ENCODE data around the gene DEF6.

Gene DEF6

DNA sequence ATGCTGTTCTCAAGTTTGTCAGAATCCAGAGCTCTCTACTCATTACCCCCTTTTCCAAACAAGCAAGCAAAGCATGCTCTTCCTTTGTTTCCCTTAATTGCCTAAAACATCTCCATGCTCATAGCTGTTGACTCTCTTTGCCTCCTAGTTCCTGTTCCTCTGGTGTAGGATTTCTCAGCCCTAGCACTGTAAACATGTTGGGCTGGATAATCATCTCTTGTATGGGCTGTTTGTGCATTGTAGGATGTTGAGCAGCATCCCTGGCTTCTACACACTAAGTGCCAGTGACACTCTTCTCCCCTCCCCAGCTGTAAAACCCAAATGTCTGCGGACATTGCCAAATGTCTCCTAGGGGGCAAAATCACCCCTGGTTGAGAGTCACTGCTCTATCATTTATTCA, 58.8 kb downstream of the DEF6 start:
- no peaks in the 10 kb centered on the region for H3K27me3 ChIP-seq
- no peak overlapping the region for H3K9ac ChIP-seq
- no peak overlapping the region for H3K27ac ChIP-seq
- H3K9me3 ChIP-seq (replicated peaks in 1 of 11), result 0 out of 22 replicates have a peak, but pooled peaks cover 0 to 7% (median 0%) of the 10 kb centered on the region in 11 experiments
- H3K4me3 ChIP-seq, result no peak overlapping the region
- peaks cover 7 to 100% (median 38%) of the 10 kb centered on the region in 11 experiments; a peak in 15 of 22 replicates for H4K20me1 ChIP-seq
- H3K4me2 ChIP-seq, result peak overlapping the region in 2 of 11 experiments; percentile 47 to 93; a peak in 2 of 22 replicates
- no peak for TF ChIP-seq Cebpa-rat (IDR thresholded peaks at IDR 0.05)
- H3K36me3 ChIP-seq, result peaks cover 54 to 92% (median 79%) of the 10 kb centered on the region in 11 experiments
- H3K4me1 ChIP-seq, result peaks cover 28 to 77% (median 38%) of the 10 kb centered on the region in 10 experiments

DNA sequence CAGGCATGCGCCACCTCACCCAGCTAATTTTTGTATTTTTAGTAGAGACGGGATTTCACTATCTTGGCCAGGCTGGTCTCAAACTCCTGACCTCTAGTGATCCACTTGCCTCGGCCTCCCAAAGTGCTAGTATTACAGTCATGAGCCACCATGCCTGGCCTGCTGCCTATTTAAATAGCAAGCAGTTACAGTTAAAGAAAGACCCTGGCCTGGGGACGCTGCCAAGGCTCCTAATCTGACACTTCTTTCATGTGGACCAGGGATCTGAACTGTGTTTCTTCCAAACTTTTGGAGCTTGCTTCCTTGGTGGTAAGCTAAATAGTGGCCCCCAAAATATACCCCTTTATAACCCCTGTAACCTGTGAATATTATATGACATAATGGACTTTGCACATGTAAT, 60.1 kb downstream of the DEF6 start:
- Histone ChIP-seq H3K27me3 (no peaks in the 10 kb centered on the region), H3K36me3 (peaks cover 41 to 83% (median 66%) of the 10 kb centered on the region in 11 experiments), H3K9ac (peak overlapping the region in 1 of 11 experiments; percentile 15; a peak in 1 of 22 replicates), H3K9me3 (replicated peaks in 1 of 11) (no peaks in the 10 kb centered on the region), H4K20me1 (peaks cover 7 to 100% (median 45%) of the 10 kb centered on the region in 11 experiments; a peak in 15 of 22 replicates), H3K4me1 (peaks cover 40 to 84% (median 50%) of the 10 kb centered on the region in 10 experiments), H3K4me2 (peak overlapping the region in 4 of 11 experiments; percentile 88 to 94 (median 92); a peak in 7 of 22 replicates), H3K27ac (no peak overlapping the region), H3K4me3 (no peak overlapping the region)
- no peak for TF ChIP-seq Cebpa-rat (IDR thresholded peaks at IDR 0.05)

DNA sequence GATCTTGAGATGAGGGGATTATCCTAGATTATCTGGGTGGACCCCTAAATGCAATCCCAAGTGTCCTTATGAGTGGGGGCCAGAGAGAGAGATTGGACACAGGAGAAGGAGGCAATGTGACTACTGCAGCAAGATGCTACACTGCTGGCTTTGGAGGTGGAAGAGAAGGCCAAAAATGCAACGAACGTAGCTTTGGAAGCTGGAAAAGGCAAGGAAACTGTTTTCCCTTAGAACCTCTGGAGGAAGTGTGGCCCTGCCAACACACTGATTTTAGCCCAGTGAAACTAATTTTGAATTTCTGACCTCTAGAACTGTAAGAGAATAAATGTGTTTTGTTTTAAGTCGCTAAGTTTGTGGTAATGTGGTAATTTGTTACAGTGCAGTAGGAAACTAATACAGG, 60.5 kb downstream of the DEF6 start:
- H3K4me2 ChIP-seq, result peak overlapping the region in 5 of 11 experiments; percentile 73 to 94 (median 90); a peak in 9 of 22 replicates
- H3K36me3 ChIP-seq, result peaks cover 37 to 78% (median 62%) of the 10 kb centered on the region in 11 experiments
- H3K4me3 ChIP-seq, result no peak overlapping the region
- H3K4me1 ChIP-seq, result peaks cover 44 to 84% (median 55%) of the 10 kb centered on the region in 10 experiments
- no peaks in the 10 kb centered on the region for H3K27me3 ChIP-seq
- H3K9me3 ChIP-seq (replicated peaks in 1 of 11), result no peaks in the 10 kb centered on the region
- H3K9ac ChIP-seq, result peak overlapping the region in 2 of 11 experiments; percentile 8 to 15; a peak in 2 of 22 replicates
- peaks cover 7 to 100% (median 48%) of the 10 kb centered on the region in 11 experiments; a peak in 15 of 22 replicates for H4K20me1 ChIP-seq
- H3K27ac ChIP-seq, result no peak overlapping the region
- TF ChIP-seq Cebpa-rat (IDR thresholded peaks at IDR 0.05), result no peak

DNA sequence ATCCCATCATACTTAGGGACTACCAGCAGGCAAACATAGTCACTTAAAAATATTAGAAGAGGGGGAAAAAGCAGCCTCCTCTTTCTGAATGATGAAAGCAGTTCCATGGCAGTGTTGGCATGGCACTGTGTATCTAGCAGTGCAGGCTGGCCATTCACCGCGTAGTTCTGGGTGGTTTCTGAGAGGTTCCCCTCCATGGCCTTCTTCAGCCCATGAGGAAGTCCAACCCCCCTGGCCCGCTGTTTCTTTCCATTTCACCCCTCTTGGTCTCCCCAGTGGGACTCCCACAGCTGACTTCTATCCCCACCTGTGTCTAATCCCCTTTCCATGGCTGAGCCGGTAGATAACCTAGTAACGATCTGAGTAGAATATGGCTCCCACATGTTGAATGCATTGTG, 61.7 kb downstream of the DEF6 start:
- TF ChIP-seq Cebpa-rat (IDR thresholded peaks at IDR 0.05), result no peak
- H3K4me2 ChIP-seq, result peak overlapping the region; percentile 16 to 94 (median 73); a peak in 21 of 22 replicates
- H3K9me3 ChIP-seq (replicated peaks in 1 of 11), result no peaks in the 10 kb centered on the region
- no peak overlapping the region; a peak in 1 of 22 replicates for H3K9ac ChIP-seq
- H4K20me1 ChIP-seq, result peaks cover 7 to 100% (median 50%) of the 10 kb centered on the region in 11 experiments; a peak in 15 of 22 replicates
- peaks cover 57 to 95% (median 67%) of the 10 kb centered on the region in 10 experiments for H3K4me1 ChIP-seq
- peak overlapping the region in 5 of 11 experiments; percentile 10 to 90 (median 25); a peak in 7 of 22 replicates for H3K27ac ChIP-seq
- no peak overlapping the region for H3K4me3 ChIP-seq
- H3K27me3 ChIP-seq, result no peaks in the 10 kb centered on the region
- peaks cover 27 to 66% (median 50%) of the 10 kb centered on the region in 11 experiments for H3K36me3 ChIP-seq

DNA sequence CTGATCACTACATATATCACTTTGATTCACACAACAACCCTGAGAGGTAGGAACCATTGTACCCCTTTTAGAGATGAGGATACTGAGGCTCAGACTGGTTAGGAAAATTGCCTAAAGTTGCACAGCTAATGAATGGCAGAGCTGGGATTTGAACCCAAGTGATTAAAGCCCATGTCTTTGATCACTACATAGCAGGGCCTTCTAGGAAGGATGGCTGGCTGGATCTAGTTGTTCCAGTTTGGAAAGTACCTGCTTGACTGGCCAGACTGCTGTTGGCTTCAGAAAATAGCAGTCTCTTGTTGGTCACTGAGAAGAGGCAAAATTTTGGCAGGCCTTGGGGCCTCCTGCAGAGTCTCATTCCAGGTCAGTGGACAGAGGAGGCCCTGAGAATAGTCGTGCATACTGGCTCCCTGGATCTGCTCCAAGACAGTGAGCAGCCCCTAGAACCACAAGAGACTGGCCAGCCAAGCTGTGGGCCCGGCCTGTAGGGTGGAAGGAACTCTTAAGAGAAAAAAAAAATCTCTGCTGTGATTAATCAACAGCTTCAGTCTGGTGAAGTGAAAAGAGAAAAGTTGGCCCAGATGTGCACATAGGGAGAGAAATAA, 62.2 kb downstream of the DEF6 start:
- peaks cover 7 to 100% (median 50%) of the 10 kb centered on the region in 11 experiments; a peak in 15 of 22 replicates for H4K20me1 ChIP-seq
- H3K4me2 ChIP-seq, result peak overlapping the region; percentile 46 to 94 (median 73)
- H3K4me1 ChIP-seq, result peaks cover 58 to 95% (median 72%) of the 10 kb centered on the region in 10 experiments
- H3K9me3 ChIP-seq (replicated peaks in 1 of 11), result no peaks in the 10 kb centered on the region
- peak overlapping the region in 3 of 11 experiments; percentile 14 to 33 (median 27); a peak in 4 of 22 replicates for H3K9ac ChIP-seq
- TF ChIP-seq Cebpa-rat (IDR thresholded peaks at IDR 0.05), result no peak
- H3K27ac ChIP-seq, result peak overlapping the region in 8 of 11 experiments; percentile 21 to 90 (median 30); a peak in 9 of 22 replicates
- peaks cover 24 to 61% (median 45%) of the 10 kb centered on the region in 11 experiments for H3K36me3 ChIP-seq
- H3K27me3 ChIP-seq, result no peaks in the 10 kb centered on the region
- H3K4me3 ChIP-seq, result no peak overlapping the region

DNA sequence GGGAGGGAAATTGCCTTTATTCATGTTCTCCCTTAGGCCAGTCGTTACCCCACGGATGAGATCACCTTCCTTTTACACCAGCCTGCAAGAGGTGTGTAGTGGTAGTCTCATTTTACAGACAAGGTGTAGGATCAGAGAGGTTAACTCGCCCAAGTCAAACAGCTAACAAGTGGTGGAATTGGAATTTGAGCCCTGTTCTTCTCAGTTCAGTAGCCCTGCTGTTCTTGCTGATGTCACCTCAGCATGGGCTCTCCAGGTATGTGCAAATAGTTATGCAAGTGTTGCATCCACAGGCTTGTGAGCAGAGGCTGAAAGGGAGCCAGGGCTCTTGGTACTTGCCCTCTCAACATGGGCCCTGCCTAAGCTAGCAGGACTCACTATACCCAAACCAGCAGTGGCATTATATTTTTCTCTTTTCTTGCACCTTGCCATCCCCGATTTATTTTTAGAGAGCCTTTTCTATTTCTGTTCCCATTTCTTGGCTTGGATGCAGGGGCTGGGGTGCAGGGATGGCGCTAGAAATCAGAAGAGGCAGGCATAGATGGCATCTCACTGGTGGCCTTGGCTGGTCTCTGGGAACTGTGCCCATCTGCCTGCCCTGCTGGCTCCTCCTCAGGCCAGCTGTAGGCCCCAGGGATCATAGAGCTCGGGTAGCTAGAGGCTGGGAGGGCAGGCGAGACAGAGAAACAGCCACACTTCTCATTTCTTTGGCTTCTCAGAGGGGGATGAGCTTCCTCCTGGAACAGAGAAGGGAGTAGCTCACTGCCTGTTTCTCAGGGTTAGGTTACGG, 62.9 kb downstream of the DEF6 start:
- Histone ChIP-seq H3K27me3 (no peaks in the 10 kb centered on the region), H3K9ac (peak overlapping the region in 10 of 11 experiments; percentile 18 to 40 (median 33); a peak in 12 of 22 replicates), H3K27ac (peak overlapping the region in 10 of 11 experiments; percentile 28 to 90 (median 48); a peak in 16 of 22 replicates), H3K36me3 (peaks cover 19 to 59% (median 41%) of the 10 kb centered on the region in 11 experiments), H4K20me1 (peaks cover 7 to 100% (median 50%) of the 10 kb centered on the region in 11 experiments; a peak in 15 of 22 replicates), H3K9me3 (replicated peaks in 1 of 11) (no peaks in the 10 kb centered on the region), H3K4me3 (no peak overlapping the region), H3K4me1 (peaks cover 58 to 98% (median 79%) of the 10 kb centered on the region in 10 experiments), H3K4me2 (peak overlapping the region; percentile 46 to 94 (median 73))
- no peak for TF ChIP-seq Cebpa-rat (IDR thresholded peaks at IDR 0.05)

DNA sequence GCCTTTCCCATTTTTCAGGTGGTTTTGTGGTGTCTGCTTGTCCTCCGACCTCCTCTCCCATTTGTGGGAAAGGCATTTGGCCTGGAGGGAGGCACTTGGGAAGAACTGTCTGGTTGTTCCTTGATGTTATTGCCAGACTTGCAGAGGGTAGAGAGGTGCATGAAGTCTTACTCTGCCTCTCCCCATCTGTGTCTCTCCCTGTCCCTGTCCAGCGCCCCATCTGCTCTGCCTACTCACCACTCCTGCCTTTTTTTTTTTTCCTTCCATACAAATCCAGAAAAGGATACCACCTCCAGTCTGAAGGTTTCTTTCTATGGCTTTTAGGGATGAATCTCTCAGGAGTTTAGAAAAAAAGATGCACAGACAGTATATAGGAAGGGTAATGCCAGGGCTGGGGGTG, 64.6 kb downstream of the DEF6 start:
- Histone ChIP-seq H3K27me3 (no peaks in the 10 kb centered on the region), H3K4me2 (peak overlapping the region; percentile 71 to 94 (median 89)), H3K4me1 (peaks cover 58 to 100% (median 96%) of the 10 kb centered on the region in 10 experiments), H4K20me1 (peaks cover 7 to 100% (median 39%) of the 10 kb centered on the region in 11 experiments; a peak in 15 of 22 replicates), H3K4me3 (peak overlapping the region in 1 of 10 experiments; percentile 55; a peak in 1 of 20 replicates), H3K9ac (peak overlapping the region in 10 of 11 experiments; percentile 23 to 80 (median 70); a peak in 15 of 22 replicates), H3K27ac (peak overlapping the region in 10 of 11 experiments; percentile 54 to 90 (median 80); a peak in 19 of 22 replicates), H3K36me3 (peaks cover 7 to 55% (median 28%) of the 10 kb centered on the region in 11 experiments; a peak in 21 of 22 replicates), H3K9me3 (replicated peaks in 1 of 11) (no peaks in the 10 kb centered on the region)
- no peak for TF ChIP-seq Cebpa-rat (IDR thresholded peaks at IDR 0.05)

DNA sequence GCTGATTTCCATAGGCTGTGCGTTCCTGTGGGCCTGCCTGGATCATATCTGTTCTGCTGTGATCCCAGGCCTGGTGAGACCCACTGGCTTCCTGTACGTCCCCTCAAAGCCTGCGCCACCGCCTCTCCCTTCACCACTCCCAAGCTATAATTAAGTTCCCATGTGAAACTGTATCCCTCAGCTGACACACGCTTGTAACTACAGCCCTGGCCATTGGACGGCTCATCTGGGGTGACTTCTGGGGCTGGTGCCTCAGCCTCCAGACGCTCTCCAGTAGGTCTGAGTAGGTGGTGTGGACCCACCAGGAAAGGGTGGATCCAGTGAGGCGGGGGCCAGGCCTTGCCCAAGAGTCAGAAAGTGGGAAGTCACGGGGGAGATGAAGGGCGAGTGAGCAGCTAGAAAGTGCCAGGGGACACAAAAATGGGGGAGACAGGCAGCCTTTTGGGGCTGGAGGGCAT, 65.7 kb downstream of the DEF6 start:
- H3K9ac ChIP-seq, result peak overlapping the region; percentile 48 to 80 (median 68); a peak in 21 of 22 replicates
- H3K27ac ChIP-seq, result peak overlapping the region; percentile 36 to 90 (median 77); a peak in 21 of 22 replicates
- H3K4me2 ChIP-seq, result peak overlapping the region; percentile 71 to 94 (median 89)
- peak overlapping the region in 6 of 10 experiments; percentile 6 to 55 (median 12); a peak in 9 of 20 replicates for H3K4me3 ChIP-seq
- H4K20me1 ChIP-seq, result peaks cover 6 to 100% (median 33%) of the 10 kb centered on the region in 11 experiments; a peak in 15 of 22 replicates
- no peaks in the 10 kb centered on the region for H3K27me3 ChIP-seq
- H3K9me3 ChIP-seq (replicated peaks in 1 of 11), result no peaks in the 10 kb centered on the region; a peak in 1 of 22 replicates
- TF ChIP-seq Cebpa-rat (IDR thresholded peaks at IDR 0.05), result no peak
- peaks cover 6 to 49% (median 19%) of the 10 kb centered on the region in 11 experiments; a peak in 16 of 22 replicates for H3K36me3 ChIP-seq
- H3K4me1 ChIP-seq, result peaks cover 67 to 100% (median 99%) of the 10 kb centered on the region in 10 experiments
